ENCODE results near the gene ZNF189.

GRCh38 chr9:101371813-101372212 is 26.8 kb upstream of the ZNF189 start:
- TF ChIP-seq MAX (IDR thresholded peaks at IDR 0.05; ENCODE audit: low read depth, low read length) (no peak), CTCF (IDR thresholded peaks at IDR 0.05; ENCODE audit: low read depth, low read length) (no peak), POLR2A (IDR thresholded peaks at IDR 0.05; ENCODE audit: extremely low read depth, insufficient read length) (no peak), MYC (IDR thresholded peaks at IDR 0.05; ENCODE audit: low read depth, low read length) (no peak)
